Jurkat, Clone E6-1 (cell line): ENCODE data around the gene CHTF8.

Source experiments
- DNase-seq: peaks from one replicate; pipeline ENCODE4 v3.0.0-alpha.2; 2011; ENCODE audit warnings: low read depth, low spot score
- H3K4me3 ChIP-seq: 2 replicates; pipeline ENCODE4 v1.5.1; 2011; ENCODE audit warnings: mild to moderate bottlenecking, low read length, control low read depth, moderate library complexity

Gene CHTF8

DNA sequence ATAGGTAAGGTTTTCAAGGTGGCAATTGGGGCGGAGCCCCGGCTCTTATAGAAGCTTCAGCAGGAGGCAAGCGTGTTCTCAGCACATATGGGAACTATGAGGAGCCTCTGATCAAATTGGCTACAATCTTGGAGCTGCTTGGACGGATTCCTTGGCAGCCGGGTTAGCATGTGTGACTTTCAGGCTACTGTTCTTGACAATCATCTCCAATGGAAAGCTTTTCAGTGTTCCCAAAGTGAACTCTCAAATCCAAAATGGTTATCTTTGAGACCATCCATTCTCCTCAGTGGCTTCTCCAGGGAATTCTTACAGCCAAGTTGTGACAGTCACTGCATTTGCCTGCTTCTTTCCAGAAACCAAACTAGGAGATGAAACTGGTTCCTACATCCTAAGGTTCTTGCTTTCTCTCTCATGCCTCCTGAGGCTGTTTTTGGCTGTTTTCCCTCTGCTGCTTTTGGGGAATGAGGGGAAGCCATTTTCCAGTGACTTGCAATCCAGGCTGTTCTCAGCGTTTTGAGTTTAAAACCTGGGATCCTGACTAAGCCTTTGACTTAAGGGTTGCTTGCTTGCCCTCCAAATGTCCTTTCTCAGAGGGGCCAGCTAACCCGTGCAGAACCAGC lies 16.0 kb downstream of the CHTF8 start:
- no peak for DNase-seq

DNA sequence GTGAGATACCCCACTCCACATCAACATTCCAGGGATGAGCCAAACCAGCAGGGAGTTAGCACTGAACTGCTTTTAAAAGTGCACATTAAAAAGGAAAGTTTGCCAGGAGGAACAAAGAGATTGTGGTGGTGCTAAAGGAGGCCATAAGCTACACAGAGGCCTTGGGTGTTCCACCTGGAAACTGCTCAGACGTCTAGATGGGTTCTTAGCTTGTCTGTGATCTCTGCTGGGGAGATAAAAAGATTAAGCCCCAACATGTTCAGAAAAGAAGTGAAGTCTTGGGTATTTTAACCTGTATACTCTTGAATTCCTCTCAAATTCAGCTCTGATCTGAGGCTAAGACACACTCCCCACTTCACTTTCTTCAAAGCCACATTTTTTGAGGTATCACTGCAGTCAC lies 16.6 kb downstream of the CHTF8 start:
- DNase-seq, result no peak
- no peak overlapping the region for H3K4me3 ChIP-seq

More for the DNA sequence above, 16.0 kb downstream of the CHTF8 start:
- H3K4me3 ChIP-seq, result no peak overlapping the region

- H3K4me3 ChIP-seq, result no peak overlapping the region
- DNase-seq, result no peak
Observed at GRCh38 chr16:69115361-69115760, 17.0 kb downstream of the CHTF8 start.

- no peak for DNase-seq
- H3K4me3 ChIP-seq, result no peak overlapping the region
Observed at GRCh38 chr16:69114976-69115355, 17.4 kb downstream of the CHTF8 start.

GRCh38 chr16:69114346-69114975 lies 17.9 kb downstream of the CHTF8 start:
- no peak overlapping the region for H3K4me3 ChIP-seq

DNA sequence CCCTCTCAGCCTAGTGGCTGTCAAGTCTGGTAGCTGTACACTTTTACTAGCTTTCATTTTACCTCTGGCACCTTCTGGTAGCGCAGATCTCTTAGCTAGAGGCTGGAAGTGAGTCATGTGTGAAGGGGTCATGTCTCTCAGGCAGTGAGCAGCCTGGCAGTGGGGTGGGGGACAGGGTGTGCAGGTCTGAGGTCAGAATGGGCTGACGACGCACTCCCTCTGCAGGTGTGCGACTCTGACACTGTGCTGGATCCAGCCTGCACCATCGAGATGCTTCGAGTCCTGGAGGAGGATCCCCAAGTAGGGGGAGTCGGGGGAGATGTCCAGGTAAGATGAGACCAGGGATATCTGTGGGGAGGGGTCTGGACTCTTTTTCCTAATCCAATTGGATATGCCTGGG lies 19.2 kb downstream of the CHTF8 start:
- H3K4me3 ChIP-seq, result no peak overlapping the region
- no peak for DNase-seq

More at GRCh38 chr16:69114346-69114975, 17.9 kb downstream of the CHTF8 start:
- DNase-seq, result no peak

DNA sequence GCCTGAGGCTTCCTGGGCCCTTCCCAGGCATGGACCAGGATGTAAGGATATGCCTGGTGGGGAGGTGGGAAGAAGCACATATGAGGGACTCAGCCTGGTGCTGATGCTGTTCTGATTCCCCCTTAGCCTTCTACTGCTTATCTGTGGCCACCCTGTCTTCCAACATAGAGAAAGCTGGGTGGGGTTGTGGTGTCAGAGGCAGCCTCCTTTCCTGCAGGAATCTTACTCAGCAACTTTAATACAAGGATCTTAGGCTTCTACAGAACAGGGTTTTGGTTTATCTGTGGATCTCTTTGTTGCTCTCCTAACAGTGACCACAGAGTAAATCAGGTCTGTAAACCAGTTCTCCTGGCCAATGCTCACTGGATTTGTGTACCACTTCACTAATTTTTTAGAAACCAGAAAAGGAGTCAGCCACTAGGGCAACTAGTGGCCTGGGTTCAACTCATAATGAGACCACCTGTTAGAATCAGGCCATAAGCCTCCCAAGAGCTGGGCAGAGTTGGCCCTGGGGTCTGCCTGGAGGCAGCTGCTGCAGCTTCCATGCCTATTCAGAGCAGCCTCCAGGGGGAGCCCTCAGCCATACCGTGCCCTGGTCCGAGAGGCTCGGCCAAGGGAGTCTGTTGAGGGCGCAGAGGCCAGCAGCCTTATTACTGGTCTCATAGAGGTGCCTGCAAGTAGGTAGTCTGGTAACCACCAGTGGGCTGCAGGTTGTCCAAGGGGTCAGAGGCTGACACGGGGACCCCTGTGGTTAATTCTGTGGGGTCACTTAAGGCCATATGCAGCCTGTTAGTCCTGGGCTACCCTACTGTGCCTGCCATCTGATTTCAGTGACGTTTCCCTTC lies 19.9 kb downstream of the CHTF8 start:
- DNase-seq, result no peak
- H3K4me3 ChIP-seq, result no peak overlapping the region

DNA sequence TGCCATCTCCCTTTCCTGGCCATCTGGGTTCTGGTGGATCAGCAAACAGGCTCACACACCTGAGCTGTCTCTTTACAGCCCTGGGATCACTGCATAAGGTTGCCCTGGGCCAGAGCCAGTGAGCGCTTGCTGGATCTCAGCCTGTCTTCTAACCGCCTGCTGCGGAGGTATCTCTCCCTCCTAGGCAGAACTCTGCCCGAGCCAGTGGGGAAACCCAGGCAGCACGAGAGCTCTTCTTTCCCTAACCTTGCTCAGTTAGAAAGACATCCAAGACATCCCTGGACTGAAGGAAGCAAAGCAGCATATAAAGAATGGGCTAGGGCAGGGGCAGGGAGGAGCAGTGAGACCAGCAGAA lies 20.5 kb downstream of the CHTF8 start:
- DNase-seq, result no peak
- no peak overlapping the region for H3K4me3 ChIP-seq

- H3K4me3 ChIP-seq, result no peak overlapping the region
- no peak for DNase-seq
Observed at GRCh38 chr16:69111216-69111875, 21.0 kb downstream of the CHTF8 start.

DNA sequence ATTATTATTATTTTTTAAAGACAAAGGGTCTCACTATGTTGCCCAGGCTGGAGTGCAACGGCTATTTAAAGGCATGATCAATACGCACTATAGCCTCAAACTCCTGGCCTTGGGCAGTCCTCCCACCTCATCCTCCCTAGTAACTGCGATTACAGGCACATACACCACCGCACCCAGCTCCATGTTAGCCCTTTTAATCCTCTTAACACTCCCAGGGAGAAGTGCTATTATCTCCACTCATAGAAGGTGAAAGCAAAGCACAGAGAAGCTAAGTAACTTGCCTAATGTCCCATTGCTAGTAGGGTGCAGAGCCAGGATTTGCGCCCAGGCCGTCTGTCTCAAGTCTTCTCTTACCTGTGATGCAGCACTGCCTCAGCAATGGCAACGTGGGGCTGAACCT lies 22.0 kb downstream of the CHTF8 start:
- no peak for DNase-seq
- H3K4me3 ChIP-seq, result no peak overlapping the region

- DNase-seq, result no peak
- H3K4me3 ChIP-seq, result no peak overlapping the region
Observed at GRCh38 chr16:69109486-69110270, 22.7 kb downstream of the CHTF8 start.

GRCh38 chr16:69108905-69109252 lies 23.5 kb downstream of the CHTF8 start:
- no peak for DNase-seq
- no peak overlapping the region for H3K4me3 ChIP-seq

DNA sequence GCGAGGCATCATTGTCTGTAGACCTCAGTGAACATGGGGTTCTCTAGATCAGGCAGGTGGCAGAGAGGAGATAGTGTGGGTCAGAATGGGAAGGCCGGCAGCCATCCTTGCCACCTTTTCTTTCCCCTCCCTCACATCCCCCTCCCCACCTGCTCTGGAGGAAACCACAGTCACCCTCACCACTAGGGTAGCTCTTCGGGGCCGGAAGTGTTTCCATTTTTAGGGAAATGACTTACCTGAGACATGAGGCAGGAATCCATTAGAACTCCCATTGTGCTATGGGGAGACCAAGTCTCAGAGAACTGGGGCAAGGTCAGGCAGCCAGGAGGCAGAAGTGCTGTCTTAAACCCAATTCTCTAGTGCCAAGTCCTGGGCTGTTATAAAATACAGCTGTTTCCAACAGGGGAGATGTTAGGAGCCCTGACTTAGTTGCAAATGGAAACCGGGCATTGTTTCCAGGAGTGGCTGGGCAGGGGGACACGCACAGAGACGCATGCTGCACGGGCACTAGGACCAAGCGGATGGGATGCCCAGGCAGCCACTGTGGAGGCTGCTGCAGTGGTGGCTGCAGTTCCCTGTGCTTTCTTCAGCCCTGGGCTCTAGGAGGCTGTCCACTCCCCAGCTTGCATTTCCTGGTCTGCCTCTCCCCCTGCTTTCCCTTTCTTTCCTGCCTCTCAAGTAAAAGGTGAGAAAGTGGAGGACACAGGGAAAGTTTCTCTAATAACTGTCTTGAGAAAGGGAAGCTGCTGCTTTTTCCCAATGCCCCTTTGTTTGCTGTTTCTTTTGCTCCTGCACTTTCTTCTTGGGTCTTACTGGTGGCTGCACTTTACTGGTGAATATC lies 24.1 kb downstream of the CHTF8 start:
- DNase-seq, result no peak
- no peak overlapping the region for H3K4me3 ChIP-seq

GRCh38 chr16:69107316-69107962 lies 24.9 kb downstream of the CHTF8 start:
- no peak overlapping the region for H3K4me3 ChIP-seq

GRCh38 chr16:69106491-69107315 lies 25.7 kb downstream of the CHTF8 start:
- H3K4me3 ChIP-seq, result peak overlapping the region; percentile 45

More at GRCh38 chr16:69107316-69107962, 24.9 kb downstream of the CHTF8 start:
- DNase-seq, result no peak

GRCh38 chr16:69105501-69106361 lies 26.7 kb downstream of the CHTF8 start, which contains the start of gene HAS3:
Gene HAS3, plus strand, starts transcription at chr16:69105653. Its CDS starts 3,743 bp downstream, at chr16:69109396.
- H3K4me3 ChIP-seq, result peak within 1 kb of the TSS; percentile 54
- peak; percentile 69 for DNase-seq

More at GRCh38 chr16:69106491-69107315, 25.7 kb downstream of the CHTF8 start:
- no peak for DNase-seq
